Effector memory CD4-positive, alpha-beta T cell (primary cell): ENCODE data around the gene CPA4.

Experiments
- DNase-seq, 3 donors: peaks; one replicate each; pipeline ENCODE4 v3.0.0-alpha.2; 2020
- H3K27ac ChIP-seq: 2 replicates; pipeline ENCODE4 v1.7.0; 2013; ENCODE audit warnings: mild to moderate bottlenecking, low read length, moderate library complexity; ENCODE audit not compliant: insufficient read depth, poor library complexity, severe bottlenecking
- H3K27me3 ChIP-seq: replicated peaks from 2 replicates; pipeline ENCODE4 v1.7.0; 2013; ENCODE audit warnings: mild to moderate bottlenecking, low read length; ENCODE audit not compliant: insufficient read depth, control insufficient read depth, poor library complexity, severe bottlenecking
- H3K36me3 ChIP-seq: 2 replicates; pipeline ENCODE4 v1.7.0; 2013; ENCODE audit warnings: mild to moderate bottlenecking, low read length, moderate library complexity; ENCODE audit not compliant: control insufficient read depth, insufficient read depth
- H3K4me1 ChIP-seq: 2 replicates; pipeline ENCODE4 v1.7.0; 2013; ENCODE audit warnings: low read length, mild to moderate bottlenecking; ENCODE audit not compliant: control insufficient read depth, insufficient read depth, poor library complexity, severe bottlenecking
- H3K4me3 ChIP-seq: 2 replicates; pipeline ENCODE4 v1.7.0; 2013; ENCODE audit warnings: low read length, low read depth, mild to moderate bottlenecking; ENCODE audit not compliant: insufficient read depth, poor library complexity, severe bottlenecking
- H3K9me3 ChIP-seq: 2 replicates; pipeline ENCODE4 v1.7.0; 2013; ENCODE audit warnings: mild to moderate bottlenecking, low read length, moderate library complexity; ENCODE audit not compliant: control insufficient read depth

CPA4 gene

GRCh38 chr7:130299866-130300265, 6.9 kb downstream of the CPA4 start:
- no peaks in the 10 kb centered on the region for H3K27me3 ChIP-seq
- no peak for DNase-seq
- H3K36me3 ChIP-seq: no peaks in the 10 kb centered on the region
- H3K9me3 ChIP-seq: no peaks in the 10 kb centered on the region
- no peaks in the 10 kb centered on the region for H3K4me1 ChIP-seq
- no peak overlapping the region for H3K27ac ChIP-seq
- no peak overlapping the region for H3K4me3 ChIP-seq

- no peak for DNase-seq
- Histone ChIP-seq H3K4me3 (no peak overlapping the region), H3K27me3 (no peaks in the 10 kb centered on the region), H3K9me3 (no peaks in the 10 kb centered on the region), H3K27ac (no peak overlapping the region), H3K4me1 (no peaks in the 10 kb centered on the region), H3K36me3 (no peaks in the 10 kb centered on the region)
Observed at GRCh38 chr7:130301501-130302020, 8.6 kb downstream of the CPA4 start.

GRCh38 chr7:130302649-130303048, 9.7 kb downstream of the CPA4 start:
- H3K36me3 ChIP-seq: no peaks in the 10 kb centered on the region
- no peaks in the 10 kb centered on the region for H3K27me3 ChIP-seq
- no peak for DNase-seq
- H3K27ac ChIP-seq: no peak overlapping the region
- no peak overlapping the region for H3K4me3 ChIP-seq
- no peaks in the 10 kb centered on the region for H3K9me3 ChIP-seq
- no peaks in the 10 kb centered on the region for H3K4me1 ChIP-seq

- no peak overlapping the region for H3K4me3 ChIP-seq
- H3K27ac ChIP-seq: no peak overlapping the region
- H3K27me3 ChIP-seq: no peaks in the 10 kb centered on the region
- H3K36me3 ChIP-seq: no peaks in the 10 kb centered on the region
- no peak for DNase-seq
- H3K9me3 ChIP-seq: no peaks in the 10 kb centered on the region
- H3K4me1 ChIP-seq: no peaks in the 10 kb centered on the region
Observed at GRCh38 chr7:130303127-130303526, 10.2 kb downstream of the CPA4 start.

- DNase-seq: no peak
- H3K36me3 ChIP-seq: no peaks in the 10 kb centered on the region
- H3K4me3 ChIP-seq: no peak overlapping the region
- no peak overlapping the region for H3K27ac ChIP-seq
- no peaks in the 10 kb centered on the region for H3K4me1 ChIP-seq
- no peaks in the 10 kb centered on the region for H3K9me3 ChIP-seq
- H3K27me3 ChIP-seq: no peaks in the 10 kb centered on the region
Observed at GRCh38 chr7:130303551-130303950, 10.6 kb downstream of the CPA4 start.

- DNase-seq: no peak
- Histone ChIP-seq H3K4me3 (no peak overlapping the region), H3K27ac (no peak overlapping the region), H3K36me3 (no peaks in the 10 kb centered on the region), H3K4me1 (no peaks in the 10 kb centered on the region), H3K27me3 (no peaks in the 10 kb centered on the region), H3K9me3 (no peaks in the 10 kb centered on the region)
Observed at GRCh38 chr7:130303982-130304381, 11.0 kb downstream of the CPA4 start.

- no peak for DNase-seq
- Histone ChIP-seq H3K9me3 (no peaks in the 10 kb centered on the region), H3K27me3 (no peaks in the 10 kb centered on the region), H3K27ac (no peak overlapping the region), H3K36me3 (no peaks in the 10 kb centered on the region), H3K4me3 (no peak overlapping the region), H3K4me1 (no peaks in the 10 kb centered on the region)
Observed at GRCh38 chr7:130304878-130305277, 11.9 kb downstream of the CPA4 start.

- Histone ChIP-seq H3K27ac (no peak overlapping the region), H3K4me3 (no peak overlapping the region), H3K9me3 (no peaks in the 10 kb centered on the region), H3K36me3 (no peaks in the 10 kb centered on the region), H3K4me1 (no peaks in the 10 kb centered on the region), H3K27me3 (no peaks in the 10 kb centered on the region)
- no peak for DNase-seq
Observed at GRCh38 chr7:130305433-130306042, 12.6 kb downstream of the CPA4 start.

GRCh38 chr7:130309986-130310385, 17.0 kb downstream of the CPA4 start:
- H3K4me3 ChIP-seq: no peak overlapping the region
- DNase-seq: no peak
- no peaks in the 10 kb centered on the region for H3K9me3 ChIP-seq
- H3K36me3 ChIP-seq: no peaks in the 10 kb centered on the region
- no peak overlapping the region for H3K27ac ChIP-seq
- no peaks in the 10 kb centered on the region for H3K27me3 ChIP-seq
- no peaks in the 10 kb centered on the region for H3K4me1 ChIP-seq

- Histone ChIP-seq H3K27me3 (no peaks in the 10 kb centered on the region), H3K4me1 (no peaks in the 10 kb centered on the region), H3K4me3 (no peak overlapping the region), H3K9me3 (no peaks in the 10 kb centered on the region), H3K36me3 (no peaks in the 10 kb centered on the region), H3K27ac (no peak overlapping the region)
- DNase-seq: no peak
Observed at GRCh38 chr7:130314305-130314704, 21.3 kb downstream of the CPA4 start.
